A549 (cell line): ENCODE measurements around the gene CHKA. TPM values are rescaled to one million over a fixed set of nuclear protein-coding genes. Genes with fewer than 3 reads are reported as not detected.
"Not testable (repeated sequence)": the region's sequence is repeated elsewhere in the genome, so short reads cannot be mapped to it uniquely, and the experiment has no call there.

Experiments
- ATAC-seq, 2 experiments: fragments of 200-7000 bp in 1 of 2; fragments of >200 bp in 1 of 2; cut with Nextera tagmentation in 1 of 2; cut with Tn5 transposase in 1 of 2; 3 replicates each; pipeline versions ENCODE4 v1.8.0 to v1.9.1; 2018 to 2020; ENCODE audit warnings: mild to moderate bottlenecking in 1 of 2, moderate library complexity in 1 of 2
- CTCF ChIA-PET: fragments of 300-600 bp; sonication (Branson Sonifier 250); formaldehyde crosslinking; extraction: SDS; loops from one replicate; lab custom pipeline; 2021; ENCODE audit warnings: antibody characterized with exemption, inconsistent platforms; lab: Yijun Ruan, JAX
- POLR2A ChIA-PET: fragments of 350-600 bp; formaldehyde crosslinking; extraction: SDS; loops from one replicate; lab custom pipeline; 2021; ENCODE audit warnings: antibody characterized with exemption, inconsistent platforms; lab: Yijun Ruan, JAX
- DNase-seq, 2 experiments: peaks; one replicate each; pipeline versions ENCODE4 v3.0.0 to v3.0.0-alpha.2; 2011 to 2016; ENCODE audit warnings: low read depth in 1 of 2, low spot score in 1 of 2
- FAIRE-seq: peaks from 2 replicates; lab custom pipeline; 2011; peaks lifted over from hg19 to GRCh38; lab: Jason Lieb, UNC
- H3K27ac ChIP-seq, 2 experiments: fragments of >200 bp; sonication (Bioruptor Twin); formaldehyde crosslinking; 3 replicates each; pipeline ENCODE4 v1.5.1; 2016 to 2017
- H3K4me1 ChIP-seq: fragments of >200 bp; sonication (Bioruptor Twin); formaldehyde crosslinking; 3 replicates; pipeline ENCODE4 v1.6.1; 2016
- H3K4me2 ChIP-seq: fragments of >200 bp; sonication (Bioruptor Twin); formaldehyde crosslinking; 3 replicates; pipeline ENCODE4 v1.6.1; 2016
- H3K4me3 ChIP-seq: fragments of >200 bp; sonication (Bioruptor Twin); formaldehyde crosslinking; 3 replicates; pipeline ENCODE4 v1.5.1; 2016
- H3K9me3 ChIP-seq: fragments of >200 bp; sonication (Bioruptor Twin); formaldehyde crosslinking; 3 replicates; pipeline ENCODE4 v1.6.1; 2016
- ATOH8 ChIP-seq: fragments of 250-450 bp; sonication (Bioruptor Pico); IDR thresholded peaks from 2 replicates; pipeline ENCODE4 v1.5.0; 2020; ENCODE audit warnings: low read depth, mild to moderate bottlenecking, moderate library complexity
- BCL3 ChIP-seq: fragments of >200 bp; sonication (Bioruptor Twin); formaldehyde crosslinking; IDR thresholded peaks from 3 replicates; pipeline ENCODE4 v1.6.1; 2016
- BHLHE40 ChIP-seq: IDR thresholded peaks from 2 replicates; pipeline ENCODE4 v1.6.1; 2012; ENCODE audit warnings: low read depth, low read length, inconsistent platforms
- CEBPB ChIP-seq, 2 experiments: fragments of >200 bp in 1 of 2; sonication (Bioruptor Twin) in 1 of 2; formaldehyde crosslinking in 1 of 2; IDR thresholded peaks; 2 replicates each; pipeline ENCODE4 v1.6.1; 2012 to 2016
- CHD4 ChIP-seq: fragments of 200-600 bp; sonication (generic); IDR thresholded peaks from 2 replicates; pipeline ENCODE4 v1.6.1; 2016; ENCODE audit warnings: antibody characterized with exemption, mild to moderate bottlenecking, borderline replicate concordance
- CTCF ChIP-seq: fragments of >200 bp; sonication (Bioruptor Twin); formaldehyde crosslinking; IDR thresholded peaks from 3 replicates; pipeline ENCODE4 v1.5.1; 2016
- EHF ChIP-seq: fragments of 250-450 bp; sonication (Bioruptor Pico); IDR thresholded peaks from 2 replicates; pipeline ENCODE4 v1.5.0; 2020; ENCODE audit warnings: mild to moderate bottlenecking
- EHMT2 ChIP-seq: fragments of 200-600 bp; sonication (generic); IDR thresholded peaks from 2 replicates; pipeline ENCODE4 v1.6.1; 2016; ENCODE audit warnings: antibody characterized with exemption, low read depth, mild to moderate bottlenecking, moderate library complexity
- EP300 ChIP-seq, 2 experiments: fragments of >200 bp; sonication (Bioruptor Twin); formaldehyde crosslinking; IDR thresholded peaks; 2 replicates in 1 of 2; 3 replicates in 1 of 2; pipeline ENCODE4 v1.6.1; 2016 to 2017
- FOSB ChIP-seq: fragments of 250-450 bp; sonication (Bioruptor Pico); IDR thresholded peaks from 2 replicates; pipeline ENCODE4 v1.5.0; 2020; ENCODE audit warnings: mild to moderate bottlenecking, moderate library complexity
- FOSL2 ChIP-seq, 2 experiments: fragments of 450-650 bp in 1 of 2; fragments of >200 bp in 1 of 2; sonication (Bioruptor Twin) in 1 of 2; formaldehyde crosslinking; IDR thresholded peaks; 2 replicates each; pipeline versions ENCODE4 v1.5.0 to v1.6.1; 2016 to 2020; ENCODE audit warnings: mild to moderate bottlenecking in 1 of 2, moderate library complexity in 1 of 2
- FOXS1 ChIP-seq: fragments of 250-450 bp; sonication (Bioruptor Pico); IDR thresholded peaks from 2 replicates; pipeline ENCODE4 v1.5.0; 2020; ENCODE audit warnings: mild to moderate bottlenecking, moderate library complexity
- GATA3 ChIP-seq: IDR thresholded peaks from 2 replicates; pipeline ENCODE4 v1.6.1; 2012; ENCODE audit warnings: borderline replicate concordance
- HDAC2 ChIP-seq: fragments of 200-600 bp; sonication (generic); IDR thresholded peaks from 2 replicates; pipeline ENCODE4 v1.6.1; 2016
- HES2 ChIP-seq: fragments of >200 bp; sonication (Bioruptor Twin); formaldehyde crosslinking; IDR thresholded peaks from 2 replicates; pipeline ENCODE4 v1.6.1; 2016
- JUN ChIP-seq, 2 experiments: fragments of >200 bp; sonication (Bioruptor Twin); formaldehyde crosslinking; IDR thresholded peaks; 2 replicates in 1 of 2; 3 replicates in 1 of 2; pipeline ENCODE4 v1.6.1; 2016 to 2017
- KDM1A ChIP-seq: fragments of 200-600 bp; sonication (generic); IDR thresholded peaks from 2 replicates; pipeline ENCODE4 v1.6.1; 2016; ENCODE audit warnings: low read depth, mild to moderate bottlenecking
- KDM5A ChIP-seq: fragments of 200-600 bp; sonication (generic); IDR thresholded peaks from 2 replicates; pipeline ENCODE4 v1.6.1; 2016; ENCODE audit warnings: antibody characterized with exemption, mild to moderate bottlenecking
- PBX3 ChIP-seq: IDR thresholded peaks from 2 replicates; pipeline ENCODE4 v1.6.1; 2012
- POLR2A ChIP-seq: IDR thresholded peaks from 2 replicates; pipeline ENCODE4 v1.6.1; 2012; ENCODE audit warnings: mild to moderate bottlenecking, low read length
- RAD21 ChIP-seq, 2 experiments: fragments of >200 bp in 1 of 2; sonication (Bioruptor Twin) in 1 of 2; formaldehyde crosslinking in 1 of 2; IDR thresholded peaks in 1 of 2; conservative IDR thresholded peaks in 1 of 2; 2 replicates in 1 of 2; 3 replicates in 1 of 2; pipeline ENCODE4 v1.6.1; 2012 to 2018; ENCODE audit warnings: inconsistent platforms in 1 of 2
- RARB ChIP-seq: fragments of 250-450 bp; sonication (Bioruptor Pico); IDR thresholded peaks from 2 replicates; pipeline ENCODE4 v1.8.0; 2021; ENCODE audit warnings: mild to moderate bottlenecking, moderate library complexity
- RCOR1 ChIP-seq: fragments of 150-350 bp; IDR thresholded peaks from 2 replicates; pipeline ENCODE4 v1.6.1; 2014; ENCODE audit warnings: antibody characterized with exemption, low read length, low read depth
- RFX5 ChIP-seq: fragments of 450-650 bp; IDR thresholded peaks from 2 replicates; pipeline ENCODE4 v1.7.1; 2014; ENCODE audit warnings: antibody characterized with exemption, mild to moderate bottlenecking, moderate library complexity
- RNF2 ChIP-seq: fragments of 200-600 bp; sonication (generic); IDR thresholded peaks from 2 replicates; pipeline ENCODE4 v1.6.1; 2016; ENCODE audit warnings: low read depth, mild to moderate bottlenecking, antibody characterized with exemption, moderate library complexity, borderline replicate concordance
- SREBF2 ChIP-seq: fragments of 450-650 bp; IDR thresholded peaks from 2 replicates; pipeline ENCODE4 v1.6.1; 2014; ENCODE audit warnings: mild to moderate bottlenecking, moderate library complexity
- ZC3H11A ChIP-seq: fragments of 450-650 bp; IDR thresholded peaks from 2 replicates; pipeline ENCODE4 v1.6.1; 2014; ENCODE audit warnings: antibody characterized with exemption, mild to moderate bottlenecking
- ZSCAN20 ChIP-seq: fragments of 250-450 bp; sonication (Bioruptor Pico); IDR thresholded peaks from 2 replicates; pipeline ENCODE4 v1.8.0; 2022; ENCODE audit warnings: mild to moderate bottlenecking, moderate library complexity
- WGBS: methylation state at CpG from one replicate; pipeline ENCODE4 v1.1.6; 2017; ENCODE audit errors: missing lambda C conversion rate; 5-methylcytosine and 5-hydroxymethylcytosine counted together
- polyA plus RNA-seq, 4 experiments: library from polyadenylated mRNA; depleted of rRNA in 3 of 4; stranded (reverse); fragments of >200 nt; fragmentation: RNase III in 1 of 4; extraction: RNeasy Plus Mini Kit Qiagen cat#74134 plus additional on column Dnase treatment in 1 of 4; gene quantifications; 2 replicates in 3 of 4; 3 replicates in 1 of 4; pipeline ENCODE4 v1.2.3, GENCODE V29; 2011 to 2017

CHKA gene
- polyA plus RNA-seq, 2 of the 4 experiments (the other 2 are of a cell fraction) = 14.2 to 21.7 TPM

- DNase-seq = no peak
- ATAC-seq = no peak
- POLR2A ChIA-PET = no interaction called here
- no peak for FAIRE-seq
- no peak overlapping the region for H3K4me3 ChIP-seq
- no peak overlapping the region for H3K27ac ChIP-seq
- no peak for TF ChIP-seq HDAC2
- no peak for TF ChIP-seq SREBF2
- no peak for TF ChIP-seq KDM5A
- TF ChIP-seq EHMT2 = no peak
- TF ChIP-seq RNF2 = no peak
- no peak for TF ChIP-seq PBX3
- TF ChIP-seq FOSL2 (IDR thresholded peaks at IDR 0.05) = no peak
- TF ChIP-seq FOSL2 (CRISPR knock-in tag; IDR thresholded peaks at IDR 0.05) = no peak
- no peak for TF ChIP-seq RCOR1
- TF ChIP-seq EHF (CRISPR knock-in tag) = no peak
- TF ChIP-seq POLR2A = no peak
- no peak for TF ChIP-seq ATOH8
- no peak for TF ChIP-seq FOSB (CRISPR knock-in tag)
- no peak for TF ChIP-seq CTCF
- no peak for TF ChIP-seq KDM1A
- 90% methylated on average over 4 of the region's 4 CpGs for WGBS
- CTCF ChIA-PET = interaction anchor here (2.2 kb wide), 1 partner anchor 116 kb away, joined by 5 read pairs; no protein-coding TSS in a partner anchor
- H3K4me1 ChIP-seq = peaks cover 26% of the 10 kb centered on the region
- H3K4me2 ChIP-seq = no peak overlapping the region
- no peaks in the 10 kb centered on the region for H3K9me3 ChIP-seq
Measured at GRCh38 chr11:68093565-68093964, 27.6 kb downstream of the CHKA start.

- CTCF ChIA-PET = interaction anchor here (1.4 to 2.2 kb wide), 3 partner anchors 13 to 116 kb away, joined by 3 to 5 read pairs (median 5); no protein-coding TSS in a partner anchor
- H3K9me3 ChIP-seq, FAIRE-seq, H3K4me2 ChIP-seq, H3K4me3 ChIP-seq, POLR2A ChIA-PET, DNase-seq, H3K27ac ChIP-seq, ATAC-seq: not testable (repeated sequence)
- 91% methylated on average over 3 of the region's 3 CpGs for WGBS
- peaks cover 26% of the 10 kb centered on the region for H3K4me1 ChIP-seq
Measured at GRCh38 chr11:68092946-68093345, 28.2 kb downstream of the CHKA start.

GRCh38 chr11:68092411-68092810 lies 28.8 kb downstream of the CHKA start:
- ChIA-PET POLR2A (no interaction called here), CTCF (interaction anchor here (1.4 to 2.2 kb wide), 3 partner anchors 13 to 117 kb away, joined by 3 to 5 read pairs (median 5); no protein-coding TSS in a partner anchor)
- 96% methylated on average over 2 of the region's 2 CpGs for WGBS
- Histone ChIP-seq H3K4me2 (no peak overlapping the region), H3K9me3 (no peaks in the 10 kb centered on the region), H3K27ac (no peak overlapping the region), H3K4me1 (peaks cover 26% of the 10 kb centered on the region), H3K4me3 (no peak overlapping the region)
- no peak for FAIRE-seq
- no peak for ATAC-seq
- DNase-seq = no peak
- no peak for TF ChIP-seq JUN (IDR thresholded peaks at IDR 0.05)
- no peak for TF ChIP-seq EHF (CRISPR knock-in tag)

GRCh38 chr11:68090706-68091105 lies 30.5 kb downstream of the CHKA start:
- peak overlapping the region; percentile 40 for H3K4me2 ChIP-seq
- ChIA-PET POLR2A (no interaction called here), CTCF (interaction anchor here (1.4 kb wide), 1 partner anchor 25 kb away, joined by 3 read pairs; no protein-coding TSS in a partner anchor)
- FAIRE-seq (no peak), DNase-seq (no peak), ATAC-seq (peak in 1 of 2 experiments; percentile 67; a peak in 3 of 6 replicates)
- no peak overlapping the region for H3K4me3 ChIP-seq
- H3K27ac ChIP-seq = no peak overlapping the region; a peak in 1 of 6 replicates
- H3K9me3 ChIP-seq = no peaks in the 10 kb centered on the region
- 49% methylated on average over 6 of the region's 6 CpGs for WGBS
- peaks cover 26% of the 10 kb centered on the region for H3K4me1 ChIP-seq
- TF ChIP-seq RFX5 (no peak), FOXS1 (CRISPR knock-in tag) (no peak), ZSCAN20 (CRISPR knock-in tag) (no peak), CHD4 (no peak), BHLHE40 (no peak), RARB (CRISPR knock-in tag) (no peak), HES2 (no peak), BCL3 (no peak), RAD21 (conservative IDR thresholded peaks at IDR 0.05 in 1 of 2, IDR thresholded peaks at IDR 0.05 in 1 of 2) (no peak), FOSL2 (IDR thresholded peaks at IDR 0.05) (no peak), FOSL2 (CRISPR knock-in tag; IDR thresholded peaks at IDR 0.05) (no peak), EP300 (IDR thresholded peaks at IDR 0.05) (no peak), CEBPB (IDR thresholded peaks at IDR 0.05) (no peak), GATA3 (no peak), ZC3H11A (no peak), EHMT2 (no peak)
